GM23338 (cell line): Measurements from ENCODE around the gene LCOR. TPM values are rescaled to one million over a fixed set of nuclear protein-coding genes. Genes with fewer than 3 reads are reported as not detected.

Experiments used
- ATAC-seq: fragments of 200-7000 bp; cut with Tn5 transposase; 3 replicates; pipeline ENCODE4 v1.9.1; 2020
- DNase-seq: peaks from one replicate; pipeline ENCODE4 v3.0.0-alpha.2; 2015; ENCODE audit warnings: low spot score
- H2AFZ ChIP-seq: fragments of 200-600 bp; sonication (generic); 2 replicates; pipeline ENCODE4 v1.8.0; 2016; ENCODE audit warnings: antibody characterized with exemption, mild to moderate bottlenecking, moderate library complexity
- H3F3A ChIP-seq: fragments of 200-600 bp; sonication (generic); replicated peaks from 2 replicates; pipeline ENCODE4 v1.8.0; 2017; ENCODE audit warnings: antibody characterized with exemption, mixed run types, low read depth
- H3K27ac ChIP-seq: fragments of 200-600 bp; sonication (generic); 2 replicates; pipeline ENCODE4 v1.6.1; 2016; ENCODE audit warnings: low read depth
- H3K27me3 ChIP-seq: fragments of 200-600 bp; sonication (generic); 2 replicates; pipeline ENCODE4 v1.8.0; 2016; ENCODE audit warnings: mild to moderate bottlenecking, mixed run types, moderate library complexity; ENCODE audit not compliant: insufficient read depth
- H3K36me3 ChIP-seq: fragments of 200-600 bp; sonication (generic); 2 replicates; pipeline ENCODE4 v1.8.0; 2016; ENCODE audit warnings: mild to moderate bottlenecking; ENCODE audit not compliant: insufficient read depth
- H3K4me1 ChIP-seq: fragments of 200-600 bp; sonication (generic); 2 replicates; pipeline ENCODE4 v1.8.0; 2016; ENCODE audit warnings: mild to moderate bottlenecking, moderate library complexity; ENCODE audit not compliant: insufficient read depth
- H3K4me2 ChIP-seq: fragments of 200-600 bp; sonication (generic); 2 replicates; pipeline ENCODE4 v1.7.1; 2017; ENCODE audit warnings: mixed run types
- H3K4me3 ChIP-seq: fragments of 200-600 bp; sonication (generic); 2 replicates; pipeline ENCODE4 v1.6.1; 2016; ENCODE audit warnings: mixed run types
- H3K79me2 ChIP-seq: fragments of 200-600 bp; sonication (generic); replicated peaks from 2 replicates; pipeline ENCODE4 v1.8.0; 2017; ENCODE audit warnings: mild to moderate bottlenecking; ENCODE audit not compliant: insufficient read depth
- H3K9me2 ChIP-seq: fragments of 200-600 bp; sonication (generic); 2 replicates; pipeline ENCODE4 v1.8.0; 2017; ENCODE audit not compliant: insufficient read depth
- H4K20me1 ChIP-seq: fragments of 200-600 bp; sonication (generic); replicated peaks from 2 replicates; pipeline ENCODE4 v1.8.0; 2017; ENCODE audit warnings: mild to moderate bottlenecking; ENCODE audit not compliant: insufficient read depth
- H3K27ac Mint-ChIP-seq: 2 replicates; pipeline ENCODE4 v1.8.0; 2020; ENCODE audit warnings: inconsistent platforms, mild to moderate bottlenecking, moderate library complexity, mixed read lengths
- H3K27me3 Mint-ChIP-seq: 3 replicates; pipeline ENCODE4 v1.8.0; 2022; ENCODE audit warnings: low read depth, mild to moderate bottlenecking, moderate library complexity, mixed read lengths, inconsistent platforms; ENCODE audit not compliant: insufficient read depth, poor library complexity
- H3K36me3 Mint-ChIP-seq: 3 replicates; pipeline ENCODE4 v1.8.0; 2021; ENCODE audit warnings: low read depth, mild to moderate bottlenecking, inconsistent platforms, moderate library complexity, mixed read lengths
- H3K4me1 Mint-ChIP-seq: 3 replicates; pipeline ENCODE4 v1.8.0; 2020; ENCODE audit warnings: mild to moderate bottlenecking, inconsistent platforms, mixed read lengths
- H3K4me3 Mint-ChIP-seq: 3 replicates; pipeline ENCODE4 v1.8.0; 2021; ENCODE audit warnings: moderate library complexity, mild to moderate bottlenecking, inconsistent platforms, mixed read lengths
- H3K9me3 Mint-ChIP-seq: 3 replicates; pipeline ENCODE4 v1.8.0; 2020; ENCODE audit warnings: moderate library complexity, mild to moderate bottlenecking, inconsistent platforms, mixed read lengths
- EZH2phosphoT487 ChIP-seq: fragments of 200-600 bp; sonication (generic); IDR thresholded peaks from one replicate; pipeline ENCODE4 v1.8.1; 2018; ENCODE audit warnings: antibody characterized with exemption; ENCODE audit not compliant: unreplicated experiment
- POLR2AphosphoS5 ChIP-seq: IDR thresholded peaks from 2 replicates; pipeline ENCODE4 v1.6.1; 2016; ENCODE audit warnings: antibody characterized with exemption, low read depth
- STAT1 ChIP-seq: IDR thresholded peaks from one replicate; pipeline ENCODE4 v1.6.1; 2016; ENCODE audit warnings: antibody characterized with exemption; ENCODE audit not compliant: unreplicated experiment
- polyA plus RNA-seq: library from polyadenylated mRNA; unstranded; fragments of >200 nt; fragmentation: Nextera tagmentation; extraction: Ambion mirVana; gene quantifications from 2 replicates; pipeline ENCODE4 v1.2.1, GENCODE V29; 2016
- total RNA-seq: library from RNA; depleted of rRNA; stranded (reverse); fragments of >200 nt; shearing (Covaris generic); gene quantifications from 2 replicates; pipeline ENCODE4 v1.2.3, GENCODE V29; 2014
- TF ChIP-seq, protein P1 (sequence below): fragments of 250-450 bp; sonication (Bioruptor Pico); IDR thresholded peaks from 2 replicates; pipeline ENCODE4 v1.5.0; 2020; ENCODE audit warnings: mild to moderate bottlenecking, moderate library complexity

The LCOR gene
- total and polyA plus RNA-seq, 2 experiments from 2014 or later = 6.9 to 14.9 TPM

DNA sequence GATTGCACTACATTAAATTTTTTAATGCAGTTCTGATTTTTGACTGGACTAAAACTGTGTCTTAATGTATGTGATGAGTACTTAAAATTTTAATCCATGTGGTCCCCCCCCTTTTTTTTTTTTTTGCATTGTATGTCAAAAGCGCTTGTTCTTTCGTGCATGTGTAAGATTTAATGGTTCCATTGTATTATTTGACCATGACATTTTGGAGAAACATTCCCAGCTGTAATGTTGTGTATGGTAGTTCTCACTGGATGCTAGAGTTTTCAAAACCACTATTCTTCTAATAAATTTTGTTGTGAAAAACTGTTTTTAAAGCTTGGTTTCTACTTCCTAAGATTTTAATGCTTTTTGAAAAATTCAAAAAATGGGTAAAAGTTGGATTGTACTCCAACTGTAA, 132.0 kb downstream of the LCOR start (continued):
- TF ChIP-seq, protein P1, sequence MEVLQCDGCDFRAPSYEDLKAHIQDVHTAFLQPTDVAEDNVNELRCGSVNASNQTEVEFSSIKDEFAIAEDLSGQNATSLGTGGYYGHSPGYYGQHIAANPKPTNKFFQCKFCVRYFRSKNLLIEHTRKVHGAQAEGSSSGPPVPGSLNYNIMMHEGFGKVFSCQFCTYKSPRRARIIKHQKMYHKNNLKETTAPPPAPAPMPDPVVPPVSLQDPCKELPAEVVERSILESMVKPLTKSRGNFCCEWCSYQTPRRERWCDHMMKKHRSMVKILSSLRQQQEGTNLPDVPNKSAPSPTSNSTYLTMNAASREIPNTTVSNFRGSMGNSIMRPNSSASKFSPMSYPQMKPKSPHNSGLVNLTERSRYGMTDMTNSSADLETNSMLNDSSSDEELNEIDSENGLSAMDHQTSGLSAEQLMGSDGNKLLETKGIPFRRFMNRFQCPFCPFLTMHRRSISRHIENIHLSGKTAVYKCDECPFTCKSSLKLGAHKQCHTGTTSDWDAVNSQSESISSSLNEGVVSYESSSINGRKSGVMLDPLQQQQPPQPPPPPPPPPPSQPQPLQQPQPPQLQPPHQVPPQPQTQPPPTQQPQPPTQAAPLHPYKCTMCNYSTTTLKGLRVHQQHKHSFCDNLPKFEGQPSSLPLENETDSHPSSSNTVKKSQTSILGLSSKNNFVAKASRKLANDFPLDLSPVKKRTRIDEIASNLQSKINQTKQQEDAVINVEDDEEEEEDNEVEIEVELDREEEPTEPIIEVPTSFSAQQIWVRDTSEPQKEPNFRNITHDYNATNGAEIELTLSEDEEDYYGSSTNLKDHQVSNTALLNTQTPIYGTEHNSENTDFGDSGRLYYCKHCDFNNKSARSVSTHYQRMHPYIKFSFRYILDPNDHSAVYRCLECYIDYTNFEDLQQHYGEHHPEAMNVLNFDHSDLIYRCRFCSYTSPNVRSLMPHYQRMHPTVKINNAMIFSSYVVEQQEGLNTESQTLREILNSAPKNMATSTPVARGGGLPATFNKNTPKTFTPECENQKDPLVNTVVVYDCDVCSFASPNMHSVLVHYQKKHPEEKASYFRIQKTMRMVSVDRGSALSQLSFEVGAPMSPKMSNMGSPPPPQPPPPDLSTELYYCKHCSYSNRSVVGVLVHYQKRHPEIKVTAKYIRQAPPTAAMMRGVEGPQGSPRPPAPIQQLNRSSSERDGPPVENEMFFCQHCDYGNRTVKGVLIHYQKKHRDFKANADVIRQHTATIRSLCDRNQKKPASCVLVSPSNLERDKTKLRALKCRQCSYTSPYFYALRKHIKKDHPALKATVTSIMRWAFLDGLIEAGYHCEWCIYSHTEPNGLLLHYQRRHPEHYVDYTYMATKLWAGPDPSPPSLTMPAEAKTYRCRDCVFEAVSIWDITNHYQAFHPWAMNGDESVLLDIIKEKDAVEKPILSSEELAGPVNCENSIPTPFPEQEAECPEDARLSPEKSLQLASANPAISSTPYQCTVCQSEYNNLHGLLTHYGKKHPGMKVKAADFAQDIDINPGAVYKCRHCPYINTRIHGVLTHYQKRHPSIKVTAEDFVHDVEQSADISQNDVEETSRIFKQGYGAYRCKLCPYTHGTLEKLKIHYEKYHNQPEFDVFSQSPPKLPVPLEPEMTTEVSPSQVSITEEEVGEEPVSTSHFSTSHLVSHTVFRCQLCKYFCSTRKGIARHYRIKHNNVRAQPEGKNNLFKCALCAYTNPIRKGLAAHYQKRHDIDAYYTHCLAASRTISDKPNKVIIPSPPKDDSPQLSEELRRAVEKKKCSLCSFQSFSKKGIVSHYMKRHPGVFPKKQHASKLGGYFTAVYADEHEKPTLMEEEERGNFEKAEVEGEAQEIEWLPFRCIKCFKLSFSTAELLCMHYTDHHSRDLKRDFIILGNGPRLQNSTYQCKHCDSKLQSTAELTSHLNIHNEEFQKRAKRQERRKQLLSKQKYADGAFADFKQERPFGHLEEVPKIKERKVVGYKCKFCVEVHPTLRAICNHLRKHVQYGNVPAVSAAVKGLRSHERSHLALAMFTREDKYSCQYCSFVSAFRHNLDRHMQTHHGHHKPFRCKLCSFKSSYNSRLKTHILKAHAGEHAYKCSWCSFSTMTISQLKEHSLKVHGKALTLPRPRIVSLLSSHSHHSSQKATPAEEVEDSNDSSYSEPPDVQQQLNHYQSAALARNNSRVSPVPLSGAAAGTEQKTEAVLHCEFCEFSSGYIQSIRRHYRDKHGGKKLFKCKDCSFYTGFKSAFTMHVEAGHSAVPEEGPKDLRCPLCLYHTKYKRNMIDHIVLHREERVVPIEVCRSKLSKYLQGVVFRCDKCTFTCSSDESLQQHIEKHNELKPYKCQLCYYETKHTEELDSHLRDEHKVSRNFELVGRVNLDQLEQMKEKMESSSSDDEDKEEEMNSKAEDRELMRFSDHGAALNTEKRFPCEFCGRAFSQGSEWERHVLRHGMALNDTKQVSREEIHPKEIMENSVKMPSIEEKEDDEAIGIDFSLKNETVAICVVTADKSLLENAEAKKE (CRISPR knock-in tag) = no peak

GRCh38 chr10:96967847-96968246, 135.7 kb downstream of the LCOR start:
- Mint-ChIP-seq H3K27ac (no peak overlapping the region), H3K4me3 (no peak overlapping the region), H3K27me3 (no peaks in the 10 kb centered on the region), H3K36me3 (no peaks in the 10 kb centered on the region), H3K9me3 (no peaks in the 10 kb centered on the region), H3K4me1 (no peaks in the 10 kb centered on the region)
- DNase-seq = no peak
- H3K27ac ChIP-seq = no peak overlapping the region
- no peaks in the 10 kb centered on the region for H3F3A ChIP-seq
- H2AFZ ChIP-seq = no peak overlapping the region
- no peaks in the 10 kb centered on the region for H3K36me3 ChIP-seq
- no peak for ATAC-seq
- no peaks in the 10 kb centered on the region for H3K9me2 ChIP-seq
- no peak overlapping the region for H3K4me2 ChIP-seq
- no peak for TF ChIP-seq EZH2phosphoT487
- no peaks in the 10 kb centered on the region for H3K27me3 ChIP-seq
- H4K20me1 ChIP-seq = no peaks in the 10 kb centered on the region
- no peak overlapping the region for H3K4me3 ChIP-seq
- H3K79me2 ChIP-seq = no peaks in the 10 kb centered on the region
- H3K4me1 ChIP-seq = no peaks in the 10 kb centered on the region

DNA sequence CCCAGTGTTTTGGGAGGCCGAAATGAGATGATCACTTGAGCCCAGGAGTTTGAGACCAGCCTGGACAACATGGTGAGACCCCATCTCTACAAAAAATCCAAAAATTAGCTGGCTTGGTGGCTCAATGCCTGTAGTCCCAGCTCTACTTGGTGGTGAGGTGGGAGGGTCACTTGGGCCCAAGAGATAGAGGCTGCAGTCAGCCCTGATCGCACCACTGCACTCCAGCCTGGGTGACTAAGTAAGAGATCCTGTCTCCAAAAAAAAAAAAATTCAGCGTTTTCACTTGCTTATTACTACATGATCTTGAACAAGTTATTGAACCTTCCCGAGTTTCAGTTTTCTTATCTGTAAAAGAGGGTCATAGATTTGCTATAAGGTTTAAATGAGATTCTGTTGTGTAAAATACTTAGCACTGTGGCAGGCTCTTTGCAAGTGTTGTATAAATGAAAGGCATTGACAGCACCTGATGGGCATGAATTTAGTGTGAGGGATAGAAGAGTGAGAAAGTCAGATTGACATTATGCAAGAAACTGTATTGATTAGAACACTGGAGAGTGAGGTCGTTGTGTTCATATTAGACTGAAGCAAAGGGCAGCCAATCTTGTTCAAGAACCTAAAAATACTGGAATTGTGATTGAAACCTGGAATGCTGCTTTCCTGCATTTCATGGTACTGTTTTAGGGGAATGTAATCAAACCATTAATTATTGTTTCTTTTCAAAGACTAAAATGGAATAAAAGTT, 136.8 kb downstream of the LCOR start:
- Mint-ChIP-seq H3K4me1 (no peaks in the 10 kb centered on the region), H3K36me3 (no peaks in the 10 kb centered on the region), H3K4me3 (no peak overlapping the region), H3K9me3 (no peaks in the 10 kb centered on the region), H3K27me3 (no peaks in the 10 kb centered on the region), H3K27ac (no peak overlapping the region)
- H3K4me3 ChIP-seq = no peak overlapping the region
- H3K27me3 ChIP-seq = no peaks in the 10 kb centered on the region
- no peak overlapping the region for H2AFZ ChIP-seq
- H3K36me3 ChIP-seq = no peaks in the 10 kb centered on the region
- no peaks in the 10 kb centered on the region for H4K20me1 ChIP-seq
- H3K4me1 ChIP-seq = no peaks in the 10 kb centered on the region
- H3K9me2 ChIP-seq = no peaks in the 10 kb centered on the region
- H3K27ac ChIP-seq = no peak overlapping the region
- H3K79me2 ChIP-seq = no peaks in the 10 kb centered on the region
- H3F3A ChIP-seq = no peaks in the 10 kb centered on the region
- no peak for DNase-seq
- ATAC-seq = no peak
- no peak overlapping the region for H3K4me2 ChIP-seq
- TF ChIP-seq STAT1 (no peak), POLR2AphosphoS5 (no peak), EZH2phosphoT487 (no peak)
